Fibroblast of skin of back (primary cell): ENCODE data around the gene PTPRD.
A peak's percentile ranks its signal among the peaks of the same experiment; 100 is the strongest.

ENCODE experiments used
- DNase-seq: peaks from one replicate; pipeline ENCODE4 v3.0.0-alpha.2; 2013

Gene PTPRD

GRCh38 chr9:10146517-10147331 is 466.1 kb downstream of the PTPRD start:
- DNase-seq, result no peak

- no peak for DNase-seq
Measured at GRCh38 chr9:10144355-10144754, 468.4 kb downstream of the PTPRD start.

GRCh38 chr9:10135553-10135952 is 477.2 kb downstream of the PTPRD start:
- no peak for DNase-seq

- no peak for DNase-seq
Measured at GRCh38 chr9:10134266-10134665, 478.5 kb downstream of the PTPRD start.

GRCh38 chr9:10130061-10130675 is 482.6 kb downstream of the PTPRD start:
- no peak for DNase-seq

GRCh38 chr9:10127867-10128266 is 484.9 kb downstream of the PTPRD start:
- DNase-seq, result no peak

GRCh38 chr9:10112798-10113197 is 500.0 kb downstream of the PTPRD start:
- no peak for DNase-seq

GRCh38 chr9:10112070-10112469 is 500.7 kb downstream of the PTPRD start:
- no peak for DNase-seq

- DNase-seq, result no peak
Measured at GRCh38 chr9:10108815-10109214, 504.0 kb downstream of the PTPRD start.

GRCh38 chr9:10104774-10105173 is 508.0 kb downstream of the PTPRD start:
- no peak for DNase-seq

- DNase-seq, result no peak
Measured at GRCh38 chr9:10095208-10095607, 517.6 kb downstream of the PTPRD start.

GRCh38 chr9:10094563-10094962 is 518.2 kb downstream of the PTPRD start:
- no peak for DNase-seq

GRCh38 chr9:10080012-10080411 is 532.8 kb downstream of the PTPRD start:
- no peak for DNase-seq

GRCh38 chr9:10079284-10079964 is 533.4 kb downstream of the PTPRD start:
- no peak for DNase-seq

GRCh38 chr9:10071579-10071978 is 541.2 kb downstream of the PTPRD start:
- DNase-seq, result no peak

GRCh38 chr9:10062629-10063395 is 550.0 kb downstream of the PTPRD start:
- DNase-seq, result peak; percentile 58

GRCh38 chr9:10059044-10059443 is 553.8 kb downstream of the PTPRD start:
- DNase-seq, result peak; percentile 2

- DNase-seq, result peak; percentile 8
Measured at GRCh38 chr9:10055886-10056395, 556.9 kb downstream of the PTPRD start.

GRCh38 chr9:10054456-10054855 is 558.3 kb downstream of the PTPRD start:
- DNase-seq, result no peak

- DNase-seq, result no peak
Measured at GRCh38 chr9:10052916-10053315, 559.9 kb downstream of the PTPRD start.

GRCh38 chr9:10052181-10052580 is 560.6 kb downstream of the PTPRD start:
- no peak for DNase-seq

GRCh38 chr9:10050016-10050415 is 562.8 kb downstream of the PTPRD start:
- DNase-seq, result peak; percentile 54

GRCh38 chr9:10048994-10049393 is 563.8 kb downstream of the PTPRD start:
- DNase-seq, result no peak
